ENCODE measurements around the gene CD70.

DNA sequence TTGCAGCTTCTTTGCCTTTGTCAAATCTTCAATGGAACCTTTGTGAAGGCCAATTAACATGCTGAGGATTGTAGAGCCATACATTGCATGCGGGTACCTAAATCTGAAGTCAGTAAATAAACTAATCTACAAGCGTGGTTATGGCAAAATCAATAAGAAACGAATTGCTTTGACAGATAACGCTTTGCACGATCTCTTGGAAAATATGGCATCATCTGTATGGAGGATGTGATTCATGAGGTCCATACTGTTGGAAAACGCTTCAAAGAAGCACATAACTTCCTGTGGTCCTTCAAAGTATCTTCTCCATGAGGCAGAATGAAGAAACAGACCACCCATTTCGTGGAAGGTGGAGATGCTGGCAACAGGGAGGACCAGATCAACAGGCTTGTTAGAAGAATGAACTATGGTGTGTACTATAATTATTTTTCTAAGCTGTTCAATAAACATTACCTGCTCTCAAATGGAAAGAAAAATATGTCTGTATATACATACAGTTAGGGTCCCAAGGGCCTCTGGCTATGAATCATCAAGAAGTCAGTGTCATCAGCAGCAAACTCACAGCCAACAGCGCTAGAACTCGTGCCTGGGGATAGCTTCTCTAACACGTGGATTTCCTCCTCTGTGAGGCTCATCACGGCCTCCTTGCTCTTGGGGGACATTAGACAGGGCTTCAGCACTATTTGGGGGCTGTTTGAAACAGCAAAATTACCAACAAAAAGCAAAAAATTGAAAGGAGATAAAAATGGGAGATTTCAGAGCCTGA, 2.9 kb upstream of the CD70 start:
- TF ChIP-seq, protein P1, sequence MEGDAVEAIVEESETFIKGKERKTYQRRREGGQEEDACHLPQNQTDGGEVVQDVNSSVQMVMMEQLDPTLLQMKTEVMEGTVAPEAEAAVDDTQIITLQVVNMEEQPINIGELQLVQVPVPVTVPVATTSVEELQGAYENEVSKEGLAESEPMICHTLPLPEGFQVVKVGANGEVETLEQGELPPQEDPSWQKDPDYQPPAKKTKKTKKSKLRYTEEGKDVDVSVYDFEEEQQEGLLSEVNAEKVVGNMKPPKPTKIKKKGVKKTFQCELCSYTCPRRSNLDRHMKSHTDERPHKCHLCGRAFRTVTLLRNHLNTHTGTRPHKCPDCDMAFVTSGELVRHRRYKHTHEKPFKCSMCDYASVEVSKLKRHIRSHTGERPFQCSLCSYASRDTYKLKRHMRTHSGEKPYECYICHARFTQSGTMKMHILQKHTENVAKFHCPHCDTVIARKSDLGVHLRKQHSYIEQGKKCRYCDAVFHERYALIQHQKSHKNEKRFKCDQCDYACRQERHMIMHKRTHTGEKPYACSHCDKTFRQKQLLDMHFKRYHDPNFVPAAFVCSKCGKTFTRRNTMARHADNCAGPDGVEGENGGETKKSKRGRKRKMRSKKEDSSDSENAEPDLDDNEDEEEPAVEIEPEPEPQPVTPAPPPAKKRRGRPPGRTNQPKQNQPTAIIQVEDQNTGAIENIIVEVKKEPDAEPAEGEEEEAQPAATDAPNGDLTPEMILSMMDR (conservative IDR thresholded peaks at IDR 0.05), result no peak
- no peak for TF ChIP-seq EZH2 (IDR thresholded peaks at IDR 0.05; ENCODE audit: low read depth)
